CD14-positive monocyte (primary cell): ENCODE measurements around the gene S100A14. TPM values are rescaled to one million over a fixed set of nuclear protein-coding genes. Genes with fewer than 3 reads are reported as not detected.

ENCODE experiments used
- DNase-seq, 3 donors: peaks; one replicate each; pipeline ENCODE4 v3.0.0-alpha.2; 2011 to 2022
- H2AFZ ChIP-seq: 2 replicates; pipeline ENCODE4 v1.6.0; 2012; ENCODE audit warnings: mild to moderate bottlenecking, low read depth, low read length, inconsistent platforms; ENCODE audit not compliant: insufficient read depth, poor library complexity, severe bottlenecking
- H3K27ac ChIP-seq, 2 donors: 1 replicate in 1 of 2; 2 replicates in 1 of 2; pipeline ENCODE4 v1.5.1; 2012 to 2013; ENCODE audit warnings: low read length in 2 of 2, control low read depth in 1 of 2, inconsistent platforms in 1 of 2, low read depth in 1 of 2, mild to moderate bottlenecking in 1 of 2
- H3K27me3 ChIP-seq, 2 donors: one replicate each; pipeline versions ENCODE4 v1.6.0 to v1.6.1; 2011 to 2013; ENCODE audit warnings: low read length in 2 of 2; ENCODE audit not compliant: control insufficient read depth in 2 of 2, insufficient read depth in 2 of 2
- H3K36me3 ChIP-seq, 2 donors: replicated peaks in 1 of 2; 1 replicate in 1 of 2; 2 replicates in 1 of 2; pipeline versions ENCODE4 v1.5.1 to v1.6.1; 2012 to 2013; ENCODE audit warnings: low read length in 2 of 2, control low read depth in 1 of 2, inconsistent platforms in 1 of 2, mild to moderate bottlenecking in 1 of 2; ENCODE audit not compliant: insufficient read depth in 2 of 2, control insufficient read depth in 1 of 2
- H3K4me1 ChIP-seq, 2 donors: 1 replicate in 1 of 2; 2 replicates in 1 of 2; pipeline versions ENCODE4 v1.5.1 to v1.6.1; 2012 to 2013; ENCODE audit warnings: low read length in 2 of 2, control low read depth in 1 of 2, inconsistent platforms in 1 of 2, mild to moderate bottlenecking in 1 of 2, moderate library complexity in 1 of 2; ENCODE audit not compliant: insufficient read depth in 2 of 2, control insufficient read depth in 1 of 2
- H3K4me2 ChIP-seq: replicated peaks from 2 replicates; pipeline ENCODE3; 2012; ENCODE audit warnings: low read length, moderate library complexity, mild to moderate bottlenecking; ENCODE audit not compliant: poor library complexity, severe bottlenecking; ENCODE audit errors: extremely low read depth
- H3K4me3 ChIP-seq, 3 experiments: fragments of 200-600 bp in 1 of 3; sonication (generic) in 1 of 3; replicated peaks in 1 of 3; 1 replicate in 2 of 3; 2 replicates in 1 of 3; pipeline ENCODE4 v1.5.1; 2011 to 2013; ENCODE audit warnings: low read length in 3 of 3, mild to moderate bottlenecking in 3 of 3, control low read depth in 2 of 3, low read depth in 2 of 3, inconsistent platforms in 1 of 3, moderate library complexity in 1 of 3
- H3K79me2 ChIP-seq: 2 replicates; pipeline ENCODE4 v1.6.0; 2012; ENCODE audit warnings: mild to moderate bottlenecking, control low read depth, inconsistent platforms, low read length, moderate library complexity; ENCODE audit not compliant: insufficient read depth
- H3K9ac ChIP-seq: 2 replicates; pipeline ENCODE4 v1.6.0; 2017; ENCODE audit warnings: low read length, mild to moderate bottlenecking; ENCODE audit not compliant: insufficient read depth, poor library complexity, severe bottlenecking
- H3K9me3 ChIP-seq, 2 donors: replicated peaks in 1 of 2; 1 replicate in 1 of 2; 2 replicates in 1 of 2; pipeline versions ENCODE4 v1.5.1 to v1.6.1; 2012 to 2013; ENCODE audit warnings: low read length in 2 of 2, control low read depth in 1 of 2; ENCODE audit not compliant: control insufficient read depth in 1 of 2, insufficient read depth in 1 of 2
- H4K20me1 ChIP-seq: 2 replicates; pipeline ENCODE4 v1.6.0; 2012; ENCODE audit warnings: mild to moderate bottlenecking, low read length, control low read depth, moderate library complexity; ENCODE audit not compliant: insufficient read depth
- H3K27ac Mint-ChIP-seq, 7 donors: one replicate each; pipeline ENCODE4 v1.8.0; 2020; ENCODE audit warnings: mild to moderate bottlenecking in 7 of 7, mixed read lengths in 7 of 7, moderate library complexity in 6 of 7, inconsistent platforms in 2 of 7
- H3K27me3 Mint-ChIP-seq, 3 donors: one replicate each; pipeline ENCODE4 v1.8.0; 2021 to 2022; ENCODE audit warnings: low read depth in 3 of 3, mild to moderate bottlenecking in 3 of 3, mixed read lengths in 3 of 3, moderate library complexity in 3 of 3, inconsistent platforms in 1 of 3
- H3K36me3 Mint-ChIP-seq, 2 donors: one replicate each; pipeline ENCODE4 v1.8.0; 2020; ENCODE audit warnings: mixed read lengths in 2 of 2, inconsistent platforms in 1 of 2, mild to moderate bottlenecking in 1 of 2
- H3K4me1 Mint-ChIP-seq: one replicate; pipeline ENCODE4 v1.8.0; 2020; ENCODE audit warnings: mild to moderate bottlenecking, mixed read lengths
- H3K4me3 Mint-ChIP-seq, 2 donors: one replicate each; pipeline ENCODE4 v1.8.0; 2020; ENCODE audit warnings: mild to moderate bottlenecking in 2 of 2, mixed read lengths in 2 of 2, moderate library complexity in 1 of 2
- H3K9me3 Mint-ChIP-seq, 7 donors: one replicate each; pipeline ENCODE4 v1.8.0; 2020 to 2022; ENCODE audit warnings: mixed read lengths in 7 of 7, mild to moderate bottlenecking in 6 of 7, moderate library complexity in 6 of 7, inconsistent platforms in 2 of 7
- WGBS: methylation state at CpG from one replicate; pipeline ENCODE4 v1.1.5; 2013; ENCODE audit warnings: missing lambda C conversion rate; ENCODE audit not compliant: insufficient coverage; 5-methylcytosine and 5-hydroxymethylcytosine counted together
- intact Hi-C, 2 donors: fragments of 100-400 bp; cut with micrococcal nuclease; formaldehyde crosslinking; loops; one replicate each; pipeline versions ENCODE4 v1.15.0 to v1.15.1; 2023
- polyA plus RNA-seq, 3 donors: library from polyadenylated mRNA; depleted of rRNA in 1 of 3; unstranded in 2 of 3; stranded (reverse) in 1 of 3; fragments of 300-500 nt in 2 of 3; fragments of >200 nt in 1 of 3; fragmentation: Illumina TruSeq in 2 of 3; gene quantifications; 1 replicate in 2 of 3; 2 replicates in 1 of 3; pipeline ENCODE4 v1.2.3, GENCODE V29; 2012 to 2021
- TF ChIP-seq, protein P1 (sequence below): fragments of 200-600 bp; IDR thresholded peaks from one replicate; pipeline ENCODE4 v1.8.0; 2022; ENCODE audit warnings: antibody characterized with exemption, mild to moderate bottlenecking

The S100A14 gene
- polyA plus RNA-seq, 3 donors, result 0.08 TPM; not detected in 2

DNA sequence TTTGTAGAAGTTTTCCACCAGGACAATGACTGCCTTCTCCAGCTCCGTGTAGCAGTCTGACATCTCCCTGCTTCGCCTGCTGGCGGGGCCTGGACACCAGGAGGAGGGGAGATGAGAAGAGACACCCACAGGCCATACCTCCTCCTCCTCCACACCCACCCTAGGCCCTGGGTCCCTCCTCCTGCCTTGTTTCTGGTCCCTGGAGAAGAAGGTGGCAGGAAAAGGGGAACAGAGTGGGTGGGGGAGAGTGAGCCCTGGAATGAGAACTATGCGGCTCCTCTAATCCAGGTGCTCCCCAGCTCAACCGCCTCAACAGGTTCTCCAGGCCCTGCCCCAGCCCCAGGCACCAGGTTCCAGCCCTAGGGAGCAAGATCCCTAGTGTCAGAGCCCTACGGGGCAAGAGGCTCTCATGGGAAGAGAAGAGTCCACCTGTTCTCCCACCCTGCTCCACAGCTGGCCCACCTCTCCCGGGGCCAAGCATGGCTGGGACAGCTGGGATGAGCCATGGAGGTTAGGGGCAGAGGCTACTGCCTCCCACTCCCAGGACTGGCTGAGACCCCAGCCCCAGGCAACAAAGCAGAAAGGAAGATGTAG, 7.9 kb downstream of the S100A14 start:
- Histone ChIP-seq H3K9me3 (no peaks in the 10 kb centered on the region), H3K9ac (no peak overlapping the region), H3K4me3 (no peak overlapping the region), H3K4me1 (peaks cover 19 to 27% of the 10 kb centered on the region in 2 donors), H3K79me2 (no peaks in the 10 kb centered on the region), H2AFZ (no peak overlapping the region), H3K27me3 (no peaks in the 10 kb centered on the region), H4K20me1 (no peaks in the 10 kb centered on the region), H3K36me3 (no peaks in the 10 kb centered on the region), H3K27ac (no peak overlapping the region), H3K4me2 (no peak overlapping the region)
- peaks cover 31% of the 10 kb centered on the region for H3K4me1 Mint-ChIP-seq
- peaks cover 2 to 4% (median 3%) of the 10 kb centered on the region in 3 donors for H3K27me3 Mint-ChIP-seq
- intact Hi-C loops, result no loop called here
- WGBS, result 100% methylated on average over 1 of the region's 7 CpGs
- no peak overlapping the region for H3K27ac Mint-ChIP-seq
- TF ChIP-seq, protein P1, sequence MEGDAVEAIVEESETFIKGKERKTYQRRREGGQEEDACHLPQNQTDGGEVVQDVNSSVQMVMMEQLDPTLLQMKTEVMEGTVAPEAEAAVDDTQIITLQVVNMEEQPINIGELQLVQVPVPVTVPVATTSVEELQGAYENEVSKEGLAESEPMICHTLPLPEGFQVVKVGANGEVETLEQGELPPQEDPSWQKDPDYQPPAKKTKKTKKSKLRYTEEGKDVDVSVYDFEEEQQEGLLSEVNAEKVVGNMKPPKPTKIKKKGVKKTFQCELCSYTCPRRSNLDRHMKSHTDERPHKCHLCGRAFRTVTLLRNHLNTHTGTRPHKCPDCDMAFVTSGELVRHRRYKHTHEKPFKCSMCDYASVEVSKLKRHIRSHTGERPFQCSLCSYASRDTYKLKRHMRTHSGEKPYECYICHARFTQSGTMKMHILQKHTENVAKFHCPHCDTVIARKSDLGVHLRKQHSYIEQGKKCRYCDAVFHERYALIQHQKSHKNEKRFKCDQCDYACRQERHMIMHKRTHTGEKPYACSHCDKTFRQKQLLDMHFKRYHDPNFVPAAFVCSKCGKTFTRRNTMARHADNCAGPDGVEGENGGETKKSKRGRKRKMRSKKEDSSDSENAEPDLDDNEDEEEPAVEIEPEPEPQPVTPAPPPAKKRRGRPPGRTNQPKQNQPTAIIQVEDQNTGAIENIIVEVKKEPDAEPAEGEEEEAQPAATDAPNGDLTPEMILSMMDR, result no peak
- DNase-seq, result no peak
- peaks cover 0 to 6% (median 0%) of the 10 kb centered on the region in 7 donors for H3K9me3 Mint-ChIP-seq
- H3K4me3 Mint-ChIP-seq, result no peak overlapping the region
- no peaks in the 10 kb centered on the region for H3K36me3 Mint-ChIP-seq

GRCh38 chr1:153607381-153607780, 8.7 kb downstream of the S100A14 start:
- Mint-ChIP-seq H3K4me3 (no peak overlapping the region), H3K27me3 (peaks cover 2 to 4% (median 3%) of the 10 kb centered on the region in 3 donors), H3K4me1 (peaks cover 36% of the 10 kb centered on the region), H3K9me3 (peaks cover 0 to 6% (median 0%) of the 10 kb centered on the region in 7 donors), H3K36me3 (no peaks in the 10 kb centered on the region), H3K27ac (no peak overlapping the region)
- WGBS, result 97% methylated on average over 8 of the region's 8 CpGs
- Histone ChIP-seq H3K27me3 (no peaks in the 10 kb centered on the region), H3K4me2 (no peak overlapping the region), H3K9ac (no peak overlapping the region), H3K79me2 (no peaks in the 10 kb centered on the region), H3K27ac (no peak overlapping the region), H3K36me3 (no peaks in the 10 kb centered on the region), H2AFZ (no peak overlapping the region), H4K20me1 (no peaks in the 10 kb centered on the region), H3K4me1 (peaks cover 19 to 29% of the 10 kb centered on the region in 2 donors), H3K4me3 (no peak overlapping the region), H3K9me3 (no peaks in the 10 kb centered on the region)
- intact Hi-C loops, result no loop called here
- DNase-seq, result no peak
- TF ChIP-seq, protein P1, result no peak
